DOHH2 (cell line): Measurements from ENCODE around the gene IFNL4.

Experiments
- H3F3A ChIP-seq: fragments of 200-600 bp; sonication (generic), shearing (Covaris generic); 2 replicates; pipeline ENCODE4 v1.6.0; 2016; ENCODE audit warnings: antibody characterized with exemption, mild to moderate bottlenecking; ENCODE audit not compliant: control insufficient read depth, insufficient read depth
- H3K27ac ChIP-seq: fragments of 200-600 bp; sonication (generic); 2 replicates; pipeline ENCODE4 v1.5.1; 2014; ENCODE audit warnings: low read depth, mild to moderate bottlenecking, low read length, moderate library complexity
- H3K27me3 ChIP-seq: fragments of 200-600 bp; sonication (generic); 2 replicates; pipeline ENCODE4 v1.6.1; 2014; ENCODE audit warnings: mild to moderate bottlenecking, low read length, mixed read lengths; ENCODE audit not compliant: control insufficient read depth
- H3K36me3 ChIP-seq: fragments of 200-600 bp; sonication (generic); 2 replicates; pipeline ENCODE4 v1.6.1; 2014; ENCODE audit warnings: mild to moderate bottlenecking, low read length, moderate library complexity, mixed read lengths; ENCODE audit not compliant: control insufficient read depth
- H3K4me1 ChIP-seq: fragments of 200-600 bp; sonication (generic); 2 replicates; pipeline ENCODE4 v1.6.1; 2014; ENCODE audit warnings: mild to moderate bottlenecking, low read length, mixed read lengths; ENCODE audit not compliant: control insufficient read depth
- H3K4me2 ChIP-seq: fragments of 200-600 bp; sonication (generic); 2 replicates; pipeline ENCODE4 v1.6.0; 2014; ENCODE audit warnings: mild to moderate bottlenecking, low read length, moderate library complexity
- H3K4me3 ChIP-seq: fragments of 200-600 bp; sonication (generic); 2 replicates; pipeline ENCODE4 v1.5.1; 2014; ENCODE audit warnings: mild to moderate bottlenecking, low read length, mixed read lengths
- H3K79me2 ChIP-seq: fragments of 200-600 bp; sonication (generic); 2 replicates; pipeline ENCODE4 v1.6.1; 2014; ENCODE audit warnings: mild to moderate bottlenecking, low read length, mixed read lengths; ENCODE audit not compliant: control insufficient read depth
- H3K9me2 ChIP-seq: fragments of 200-600 bp; sonication (generic); replicated peaks from 2 replicates; pipeline ENCODE4 v1.6.1; 2014; ENCODE audit warnings: mild to moderate bottlenecking, low read length, mixed read lengths; ENCODE audit not compliant: control insufficient read depth
- H3K9me3 ChIP-seq: fragments of 200-600 bp; sonication (generic); 2 replicates; pipeline ENCODE4 v1.6.1; 2014; ENCODE audit warnings: antibody characterized with exemption, low read length, mixed read lengths; ENCODE audit not compliant: control insufficient read depth, insufficient read depth
- H4K20me1 ChIP-seq: fragments of 200-600 bp; sonication (generic); 2 replicates; pipeline ENCODE4 v1.6.0; 2014; ENCODE audit warnings: low read depth, mild to moderate bottlenecking, antibody characterized with exemption, low read length, moderate library complexity; ENCODE audit not compliant: control insufficient read depth, insufficient read depth
- CTCF ChIP-seq: fragments of 200-600 bp; sonication (generic); IDR thresholded peaks from one replicate; pipeline ENCODE4 v1.5.1; 2014; ENCODE audit warnings: antibody characterized with exemption, mild to moderate bottlenecking, low read depth, low read length; ENCODE audit not compliant: poor library complexity, severe bottlenecking
- EZH2phosphoT487 ChIP-seq: fragments of 200-600 bp; sonication (generic); IDR thresholded peaks from 2 replicates; pipeline ENCODE4 v1.6.1; 2017; ENCODE audit warnings: borderline replicate concordance, mild to moderate bottlenecking, antibody characterized with exemption, low read length, moderate library complexity, mixed read lengths

The IFNL4 gene

GRCh38 chr19:39262496-39262895 is 13.8 kb upstream of the IFNL4 start:
- H4K20me1 ChIP-seq = no peaks in the 10 kb centered on the region
- no peak overlapping the region for H3K4me2 ChIP-seq
- H3K9me3 ChIP-seq = no peaks in the 10 kb centered on the region
- H3K9me2 ChIP-seq = no peaks in the 10 kb centered on the region
- TF ChIP-seq EZH2phosphoT487 (no peak), CTCF (no peak)
- no peaks in the 10 kb centered on the region for H3K36me3 ChIP-seq
- H3K27me3 ChIP-seq = no peaks in the 10 kb centered on the region
- H3K79me2 ChIP-seq = no peaks in the 10 kb centered on the region
- H3K4me1 ChIP-seq = no peaks in the 10 kb centered on the region
- no peak overlapping the region for H3K27ac ChIP-seq
- no peak overlapping the region for H3K4me3 ChIP-seq
- no peaks in the 10 kb centered on the region for H3F3A ChIP-seq

- Histone ChIP-seq H3K27me3 (no peaks in the 10 kb centered on the region), H3K4me1 (no peaks in the 10 kb centered on the region)
Measured at GRCh38 chr19:39261704-39262103, 13.0 kb upstream of the IFNL4 start.

GRCh38 chr19:39257227-39257626 is 8.6 kb upstream of the IFNL4 start:
- Histone ChIP-seq H3K27ac (no peak overlapping the region), H3K4me2 (no peak overlapping the region), H3K9me2 (no peaks in the 10 kb centered on the region), H3F3A (no peaks in the 10 kb centered on the region), H3K27me3 (no peaks in the 10 kb centered on the region), H3K9me3 (no peaks in the 10 kb centered on the region), H3K4me1 (peaks cover 11% of the 10 kb centered on the region), H3K79me2 (no peaks in the 10 kb centered on the region), H3K36me3 (no peaks in the 10 kb centered on the region), H4K20me1 (no peaks in the 10 kb centered on the region), H3K4me3 (no peak overlapping the region)
- TF ChIP-seq CTCF = no peak

More at GRCh38 chr19:39261704-39262103, 13.0 kb upstream of the IFNL4 start:
- no peak for TF ChIP-seq CTCF
- no peak for TF ChIP-seq EZH2phosphoT487
- Histone ChIP-seq H3K27ac (no peak overlapping the region), H4K20me1 (no peaks in the 10 kb centered on the region), H3K4me2 (no peak overlapping the region), H3K36me3 (no peaks in the 10 kb centered on the region), H3K9me3 (no peaks in the 10 kb centered on the region), H3K9me2 (no peaks in the 10 kb centered on the region), H3F3A (no peaks in the 10 kb centered on the region), H3K79me2 (no peaks in the 10 kb centered on the region), H3K4me3 (no peak overlapping the region)
